HUDEP-2 (cell line): ENCODE measurements around the gene CCDC190.
"Not testable (repeated sequence)": the region's sequence is repeated elsewhere in the genome, so short reads cannot be mapped to it uniquely, and the experiment has no call there.

Experiments
- DNase-seq, 76 experiments: peaks; one replicate each; lab custom pipeline; 2025; ENCODE audit not compliant: unreplicated experiment in 76 of 76; lab: John Stamatoyannopoulos, UW

The CCDC190 gene

DNA sequence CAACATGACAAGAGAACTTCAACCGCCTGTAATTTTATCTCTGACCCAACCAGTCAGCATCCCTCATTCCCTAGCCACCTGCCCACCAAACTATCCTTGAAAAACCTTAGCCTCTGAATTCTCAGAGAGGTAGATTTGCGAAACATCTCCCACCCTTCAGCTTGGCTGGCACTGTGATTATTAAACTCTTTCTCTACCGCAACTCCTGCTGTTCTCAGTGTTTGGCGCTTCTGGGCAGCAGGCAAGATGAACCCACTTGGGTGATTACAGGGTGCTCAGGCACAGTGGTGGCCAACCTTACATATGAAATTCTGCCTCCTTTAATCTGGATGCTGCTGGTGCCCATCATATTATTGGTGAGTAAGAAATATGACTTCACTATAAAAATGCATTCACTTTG, 22.1 kb downstream of the CCDC190 start:
- DNase-seq = no peak

DNA sequence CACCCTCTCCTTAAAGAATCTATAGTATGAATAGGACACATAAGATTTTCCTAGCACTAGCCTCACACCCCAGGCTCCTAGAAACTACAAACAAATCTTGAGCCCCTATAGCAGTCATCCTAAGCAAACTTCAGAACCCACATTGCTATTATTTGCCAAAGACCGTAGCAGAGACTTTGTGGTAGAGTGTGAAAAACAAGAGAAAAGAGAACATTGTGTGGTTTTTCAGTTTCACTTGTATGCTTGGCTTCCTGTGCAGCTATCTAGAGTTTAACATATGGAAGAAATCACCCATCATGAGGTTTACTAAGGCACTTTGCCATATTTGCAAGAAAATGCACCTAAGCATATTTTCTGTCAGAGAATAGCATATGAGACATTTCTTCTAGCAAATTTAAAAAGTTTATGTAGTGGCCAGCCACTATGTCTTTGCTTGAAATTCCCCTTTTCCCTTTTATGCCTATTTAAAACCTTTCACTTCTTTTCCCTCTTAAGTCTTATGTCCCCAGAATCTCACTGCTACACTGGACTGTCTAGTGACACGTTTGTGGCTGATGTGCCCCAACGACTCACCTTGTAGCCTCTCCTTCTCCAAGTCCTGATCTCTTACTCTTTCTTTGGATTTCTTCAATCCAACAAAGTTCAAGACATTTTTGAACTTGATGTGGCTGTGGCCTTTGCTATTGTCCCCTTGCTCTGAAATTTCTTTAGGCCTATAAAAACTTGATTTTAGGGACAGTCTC, 25.6 kb downstream of the CCDC190 start:
- DNase-seq = no peak

DNA sequence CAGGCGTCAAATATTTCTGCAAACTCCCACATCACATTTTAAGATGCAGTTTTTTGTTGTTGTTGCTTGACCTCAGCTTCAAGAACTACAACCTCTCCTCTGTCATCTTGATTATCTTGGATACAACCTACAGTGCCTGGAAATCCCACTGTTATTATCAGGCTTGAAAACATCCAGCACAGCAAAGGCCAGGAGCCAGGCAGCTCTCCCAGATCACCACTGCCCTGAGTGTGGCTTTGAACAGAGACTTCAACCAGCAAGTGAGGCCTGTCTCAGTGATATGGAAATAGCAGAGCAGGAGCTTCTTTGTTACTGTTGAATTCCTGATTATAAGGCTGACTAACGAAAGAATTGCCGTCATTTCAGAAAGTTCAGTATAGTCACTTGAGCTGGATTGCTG, 28.5 kb downstream of the CCDC190 start:
- DNase-seq = no peak

DNA sequence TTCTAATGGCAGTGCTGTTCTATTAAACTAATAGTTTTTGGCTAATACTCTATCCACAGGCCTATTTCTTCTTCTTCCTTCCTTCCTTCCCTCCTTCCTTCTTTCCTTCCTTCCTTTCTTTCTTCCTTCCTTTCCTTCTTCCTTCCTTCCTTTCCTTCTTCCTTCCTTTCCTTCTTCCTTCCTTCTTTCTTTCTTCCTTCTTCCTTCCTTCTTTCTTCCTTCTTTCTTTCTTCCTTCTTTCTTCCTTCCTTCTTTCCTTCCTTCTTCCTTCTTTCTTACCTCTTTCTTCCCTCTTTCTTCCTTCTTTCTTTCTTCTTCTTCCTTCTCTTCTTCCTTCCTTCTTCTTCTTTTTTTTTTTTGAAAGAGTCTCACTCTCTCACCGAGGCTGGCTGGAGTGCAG, 31.7 kb downstream of the CCDC190 start:
- no peak for DNase-seq

DNA sequence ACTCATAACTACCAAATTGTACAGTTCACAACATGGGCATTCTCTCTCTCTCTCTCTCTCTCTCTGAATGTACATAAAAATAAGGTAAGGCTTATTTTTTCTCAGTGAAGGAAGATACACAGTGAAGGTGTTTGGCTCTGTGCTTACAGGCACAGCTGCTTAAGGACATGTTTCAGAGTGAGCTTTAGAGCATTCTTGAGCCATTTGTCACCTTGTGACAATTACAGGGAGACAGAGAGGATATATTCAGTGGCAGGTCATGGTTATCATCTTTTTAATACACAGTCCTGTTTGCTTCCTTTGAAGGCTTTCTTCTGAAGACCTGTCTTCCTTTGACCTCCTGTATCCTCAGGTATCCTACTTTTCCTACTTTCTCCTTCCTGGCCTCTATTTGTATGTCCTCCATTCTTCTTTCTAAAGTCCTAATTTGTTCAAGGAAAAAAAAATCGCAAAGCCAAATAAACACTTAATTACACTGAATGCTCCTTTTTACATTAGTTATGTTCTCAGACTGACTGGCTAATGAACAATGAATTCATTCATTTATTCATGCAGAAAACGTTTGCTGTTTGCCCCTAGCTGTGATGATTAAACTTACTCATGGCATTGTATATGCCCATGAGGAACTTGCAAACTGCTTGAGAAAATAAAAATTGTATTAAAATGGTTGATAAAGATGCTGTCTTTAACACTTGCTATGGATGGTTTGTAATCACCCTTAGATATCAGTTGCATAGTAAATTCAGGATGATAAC, 37.0 kb downstream of the CCDC190 start:
- DNase-seq = no peak

DNA sequence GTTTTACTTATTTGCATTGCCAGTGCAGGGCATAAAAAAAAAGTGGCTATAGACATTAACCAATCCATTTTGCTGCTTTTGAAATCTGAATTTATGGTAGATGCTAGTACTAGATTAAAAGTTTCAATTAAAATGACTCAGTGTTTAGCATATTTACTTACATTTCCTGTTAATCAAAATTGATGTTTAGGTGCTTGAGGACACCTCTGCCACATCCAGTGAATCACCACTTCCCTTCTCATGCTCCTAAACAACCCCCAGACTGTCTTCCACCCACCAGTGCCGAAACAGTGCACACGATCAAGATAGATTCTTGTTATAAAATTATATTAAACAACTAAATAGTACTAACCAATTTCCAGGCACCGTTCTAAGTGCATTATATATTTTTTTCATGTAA, 37.7 kb downstream of the CCDC190 start:
- DNase-seq = no peak

DNA sequence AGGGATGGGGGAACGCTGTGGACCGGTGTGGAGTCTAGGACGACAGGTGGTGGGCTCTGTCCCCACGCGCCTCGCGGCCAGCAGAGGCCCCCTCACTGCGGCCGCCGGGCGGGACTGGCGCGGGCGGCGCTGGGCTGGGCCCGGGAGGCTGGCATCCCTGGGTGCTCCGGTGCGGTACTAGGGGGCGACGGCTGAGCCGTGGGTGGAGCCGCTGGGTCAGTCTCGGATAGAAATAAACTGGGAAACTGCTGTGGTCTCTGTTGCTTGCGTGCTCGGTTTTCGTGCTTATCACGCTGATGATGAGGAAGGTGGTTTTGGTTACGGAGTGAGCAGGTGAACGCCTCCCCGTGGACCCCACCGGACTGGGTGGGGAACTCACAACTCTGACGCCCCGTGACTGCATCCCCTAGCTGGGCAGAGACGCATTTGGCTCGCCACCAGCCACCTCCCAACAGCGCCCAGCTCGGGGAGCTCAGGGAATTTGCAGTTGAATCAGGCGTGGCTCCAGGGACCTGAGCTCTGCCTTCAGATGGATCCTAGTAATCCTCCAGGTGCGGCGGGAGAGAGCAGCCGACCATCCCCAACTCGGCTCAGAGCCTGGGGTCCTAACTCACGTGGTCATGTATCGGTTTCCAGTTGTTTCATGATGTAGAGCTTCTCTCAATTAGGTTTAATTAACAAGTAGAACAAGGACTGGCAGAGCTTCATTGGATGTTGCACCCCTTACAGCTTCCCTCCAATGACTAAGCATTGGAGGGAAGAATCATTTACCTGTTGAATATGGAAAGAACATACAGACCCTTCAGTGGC, 38.4 kb downstream of the CCDC190 start:
- DNase-seq = no peak

DNA sequence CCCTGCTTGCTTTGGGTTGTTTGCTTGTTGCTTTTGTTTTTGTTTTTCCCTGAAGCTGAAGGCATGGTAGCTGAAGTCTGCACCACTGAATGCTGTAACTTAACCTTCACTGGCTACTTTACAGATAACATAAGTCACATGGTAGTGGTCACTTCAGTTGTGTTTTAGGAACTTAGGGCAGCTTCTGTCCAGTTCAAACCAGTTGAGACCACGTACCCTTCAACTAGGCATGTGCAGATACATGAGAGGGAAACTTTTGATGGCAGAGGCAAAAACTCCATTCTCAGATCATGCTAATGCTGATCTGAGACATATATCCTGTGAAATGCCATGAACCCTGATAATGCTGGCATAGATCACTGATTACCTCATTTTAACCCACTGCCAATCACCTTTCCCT, 42.3 kb downstream of the CCDC190 start:
- DNase-seq = not testable (repeated sequence)

DNA sequence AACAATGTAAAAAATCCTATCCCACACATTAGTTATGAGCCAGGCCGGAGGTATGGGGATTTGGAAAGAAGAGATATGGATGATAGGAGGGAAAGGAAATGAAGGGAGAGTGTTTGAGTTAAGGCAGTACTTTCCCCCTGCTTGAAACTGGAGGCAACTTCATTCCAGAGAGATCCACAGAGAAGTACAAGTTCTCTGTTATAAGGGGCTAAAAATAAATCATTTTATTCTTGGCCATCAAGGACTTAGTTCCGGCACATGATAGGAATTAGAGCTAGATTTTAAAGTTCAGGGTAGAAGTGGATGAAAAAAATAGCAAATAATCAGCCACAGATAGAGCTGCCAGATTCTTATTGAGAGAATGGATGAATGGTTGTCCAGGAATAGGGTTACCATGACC, 42.8 kb downstream of the CCDC190 start:
- DNase-seq = not testable (repeated sequence)

DNA sequence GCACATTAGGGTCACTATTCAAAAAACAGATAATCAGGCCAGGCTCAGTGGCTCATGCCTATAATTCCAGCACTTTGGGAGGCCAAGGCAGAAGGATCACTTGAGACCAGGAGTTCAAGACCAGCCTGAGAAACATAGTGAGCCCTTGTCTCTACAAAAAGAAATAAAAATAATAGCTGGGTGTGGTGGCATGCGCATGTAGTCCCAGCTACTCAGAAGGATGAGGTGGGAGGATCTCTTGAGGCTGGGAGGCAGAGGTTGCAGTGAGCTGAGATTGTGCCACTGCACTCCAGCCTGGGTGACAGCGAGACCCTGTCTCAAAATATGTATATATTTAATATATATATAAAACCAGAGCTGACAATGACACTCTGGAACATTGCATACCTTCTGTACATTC, 48.6 kb downstream of the CCDC190 start:
- not testable (repeated sequence) for DNase-seq

DNA sequence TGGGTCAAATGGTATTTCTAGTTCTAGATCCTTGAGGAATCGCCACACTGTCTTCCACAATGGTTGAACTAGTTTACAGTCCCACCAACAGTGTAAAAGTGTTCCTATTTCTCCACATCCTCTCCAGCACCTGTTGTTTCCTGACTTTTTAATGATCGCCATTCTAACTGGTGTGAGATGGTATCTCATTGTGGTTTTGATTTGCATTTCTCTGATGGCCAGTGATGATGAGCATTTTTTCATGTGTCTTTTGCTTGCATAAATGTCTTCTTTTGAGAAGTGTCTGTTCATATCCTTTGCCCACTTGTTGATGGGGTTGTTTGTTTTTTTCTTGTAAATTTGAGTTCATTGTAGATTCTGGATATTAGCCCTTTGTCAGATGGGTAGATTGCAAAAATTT, 53.5 kb downstream of the CCDC190 start:
- DNase-seq = not testable (repeated sequence)
